Esophagus (tissue), 2 donors: ENCODE measurements around the gene PPM1G. TPM values are rescaled to one million over a fixed set of nuclear protein-coding genes. Genes with fewer than 3 reads are reported as not detected.
A peak's percentile ranks its signal among the peaks of the same experiment; 100 is the strongest.
"Not testable (repeated sequence)": the region's sequence is repeated elsewhere in the genome, so short reads cannot be mapped to it uniquely, and the experiment has no call there.

Experiments
- H3K27ac ChIP-seq, 2 donors: one replicate each; pipeline ENCODE4 v1.5.1; 2013; ENCODE audit warnings: low read depth in 2 of 2, mild to moderate bottlenecking in 2 of 2, inconsistent platforms in 1 of 2, low read length in 1 of 2, moderate library complexity in 1 of 2
- H3K27me3 ChIP-seq, 2 donors: one replicate each; pipeline ENCODE4 v1.6.1; 2013; ENCODE audit warnings: low read length in 2 of 2, control low read depth in 1 of 2, mild to moderate bottlenecking in 1 of 2; ENCODE audit not compliant: insufficient read depth in 2 of 2, control insufficient read depth in 1 of 2
- H3K36me3 ChIP-seq, 2 donors: one replicate each; pipeline ENCODE4 v1.6.1; 2013; ENCODE audit warnings: low read length in 1 of 2; ENCODE audit not compliant: control insufficient read depth in 2 of 2, insufficient read depth in 2 of 2
- H3K4me1 ChIP-seq, 2 donors: one replicate each; pipeline ENCODE4 v1.6.1; 2013; ENCODE audit warnings: low read length in 1 of 2; ENCODE audit not compliant: control insufficient read depth in 2 of 2, insufficient read depth in 2 of 2
- H3K4me3 ChIP-seq, 2 donors: one replicate each; pipeline ENCODE4 v1.5.1; 2013; ENCODE audit warnings: low read length in 2 of 2, mild to moderate bottlenecking in 2 of 2, low read depth in 1 of 2, moderate library complexity in 1 of 2
- H3K9me3 ChIP-seq, 2 donors: one replicate each; pipeline ENCODE4 v1.6.1; 2013; ENCODE audit warnings: mild to moderate bottlenecking in 2 of 2, low read depth in 1 of 2, low read length in 1 of 2, moderate library complexity in 1 of 2; ENCODE audit not compliant: control insufficient read depth in 2 of 2, insufficient read depth in 1 of 2
- WGBS, 2 donors: extraction: QIAGEN DNeasy Blood & Tissue Kit; methylation state at CpG; one replicate each; pipeline ENCODE4 v1.1.7; 2013; 5-methylcytosine and 5-hydroxymethylcytosine counted together
- polyA plus RNA-seq, 2 donors: library from polyadenylated mRNA; stranded (reverse); fragments of 200-250 nt; gene quantifications; one replicate each; pipeline ENCODE4 v1.2.3, GENCODE V29; 2013
- donor health status: healthy with polysubstance abuse.
- donor health status: Bipolar disorder and iron deficiency.

Gene PPM1G
- polyA plus RNA-seq, 2 donors, result 40.3 to 65.0 TPM

DNA sequence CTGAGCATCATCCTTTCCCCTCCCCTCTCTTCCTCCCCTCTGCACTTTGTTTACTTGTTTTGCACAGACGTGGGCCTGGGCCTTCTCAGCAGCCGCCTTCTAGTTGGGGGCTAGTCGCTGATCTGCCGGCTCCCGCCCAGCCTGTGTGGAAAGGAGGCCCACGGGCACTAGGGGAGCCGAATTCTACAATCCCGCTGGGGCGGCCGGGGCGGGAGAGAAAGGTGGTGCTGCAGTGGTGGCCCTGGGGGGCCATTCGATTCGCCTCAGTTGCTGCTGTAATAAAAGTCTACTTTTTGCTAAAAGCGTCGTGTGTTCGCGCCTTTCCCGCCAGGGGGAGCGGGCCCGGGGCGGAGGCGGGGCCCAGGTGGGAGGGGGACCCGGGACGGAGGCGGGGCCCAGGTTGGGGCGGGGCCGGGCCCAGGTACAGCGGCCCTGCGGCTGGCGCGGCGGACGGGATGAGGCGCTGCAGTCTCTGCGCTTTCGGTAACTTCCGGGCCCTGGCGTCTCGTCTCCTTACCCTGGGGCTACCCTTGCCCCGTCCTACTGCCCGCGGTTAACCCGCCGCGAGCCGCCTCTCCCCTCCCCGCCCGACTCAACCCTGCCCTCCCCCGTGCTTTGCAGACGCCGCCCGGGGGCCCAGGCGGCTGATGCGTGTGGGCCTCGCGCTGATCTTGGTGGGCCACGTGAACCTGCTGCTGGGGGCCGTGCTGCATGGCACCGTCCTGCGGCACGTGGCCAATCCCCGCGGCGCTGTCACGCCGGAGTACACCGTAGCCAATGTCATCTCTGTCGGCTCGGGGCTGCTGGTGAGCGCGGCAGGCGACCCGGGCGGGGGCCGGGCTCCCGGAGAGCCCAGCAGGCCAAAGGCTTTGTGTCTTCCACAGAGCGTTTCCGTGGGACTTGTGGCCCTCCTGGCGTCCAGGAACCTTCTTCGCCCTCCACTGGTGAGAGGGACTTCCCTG is 32.8 kb upstream of the PPM1G start, which contains the start of gene KRTCAP3:
Gene KRTCAP3, plus strand, starts transcription at position 424 of the 962 bp plus-strand sequence. Its CDS starts 32 bp downstream, at position 456.
- WGBS, 2 donors, result 31 to 34% methylated on average over 67 to 80 of the region's 80 CpGs
- Histone ChIP-seq H3K27me3 (no peaks in the 10 kb centered on the region), H3K4me3 (peak within 1 kb of the TSS; percentile 36 to 46), H3K27ac (peak within 1 kb of the TSS; percentile 30 to 75), H3K9me3 (no peaks in the 10 kb centered on the region), H3K36me3 (peaks cover 23 to 24% of the 10 kb centered on the region in 2 donors), H3K4me1 (peaks cover 0 to 15% of the 10 kb centered on the region in 2 donors)

DNA sequence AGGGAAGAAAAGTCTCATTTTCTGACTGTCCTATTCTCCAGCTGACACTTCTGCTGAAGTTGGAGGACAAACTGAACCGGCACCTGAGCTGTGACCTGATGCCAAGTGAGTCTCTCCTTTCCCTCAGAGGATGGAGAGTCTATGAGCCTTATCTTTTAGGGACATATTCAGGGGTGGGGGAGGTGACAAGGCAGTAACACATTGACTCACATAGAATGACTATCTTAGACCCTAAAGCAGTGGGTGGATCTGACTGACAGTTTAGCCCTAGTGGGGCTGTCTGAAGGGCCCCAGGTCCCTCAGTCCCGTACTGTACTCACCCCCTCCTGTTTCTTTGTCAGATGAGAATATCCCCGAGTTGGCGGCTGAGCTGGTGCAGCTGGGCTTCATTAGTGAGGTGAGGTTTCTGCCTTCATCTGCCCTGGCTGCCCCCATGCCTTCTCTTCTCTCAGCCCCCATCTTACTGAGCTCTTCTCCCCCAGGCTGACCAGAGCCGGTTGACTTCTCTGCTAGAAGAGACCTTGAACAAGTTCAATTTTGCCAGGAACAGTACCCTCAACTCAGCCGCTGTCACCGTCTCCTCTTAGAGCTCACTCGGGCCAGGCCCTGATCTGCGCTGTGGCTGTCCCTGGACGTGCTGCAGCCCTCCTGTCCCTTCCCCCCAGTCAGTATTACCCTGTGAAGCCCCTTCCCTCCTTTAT is 32.0 kb upstream of the PPM1G start:
- peaks cover 29 to 30% of the 10 kb centered on the region in 2 donors for H3K36me3 ChIP-seq
- H3K27ac ChIP-seq, result no peak overlapping the region
- no peak overlapping the region for H3K4me3 ChIP-seq
- 82% methylated on average over 10 of the region's 10 CpGs for WGBS, 2 donors
- H3K9me3 ChIP-seq, result no peaks in the 10 kb centered on the region
- no peaks in the 10 kb centered on the region for H3K27me3 ChIP-seq
- peaks cover 0 to 15% of the 10 kb centered on the region in 2 donors for H3K4me1 ChIP-seq

DNA sequence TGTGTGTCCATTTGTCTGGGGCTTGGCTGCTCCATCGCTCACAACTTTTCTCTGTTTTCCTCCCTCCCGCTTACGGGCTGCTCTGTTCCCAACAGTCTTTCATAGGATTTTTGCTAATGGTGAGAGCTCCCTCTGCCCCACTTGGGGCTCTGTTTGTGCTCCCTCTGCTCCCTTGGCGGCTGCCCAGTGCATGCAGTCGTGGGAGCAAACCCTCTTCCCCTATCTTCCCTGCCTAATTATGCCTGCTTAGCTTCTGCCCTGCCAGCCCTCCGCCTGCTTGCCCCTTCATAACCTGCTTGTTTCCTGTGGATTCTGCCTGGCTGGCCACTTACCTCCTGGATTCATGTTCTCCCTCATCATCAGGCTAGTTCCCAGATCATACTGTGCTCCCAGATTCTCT is 26.2 kb upstream of the PPM1G start:
- Histone ChIP-seq H3K36me3 (peaks cover 22 to 40% of the 10 kb centered on the region in 2 donors), H3K27ac (no peak overlapping the region), H3K27me3 (no peaks in the 10 kb centered on the region), H3K9me3 (no peaks in the 10 kb centered on the region), H3K4me3 (no peak overlapping the region), H3K4me1 (peaks cover 0 to under 1% of the 10 kb centered on the region in 2 donors)
- WGBS, 2 donors, result 90 to 94% methylated on average over 6 of the region's 6 CpGs

DNA sequence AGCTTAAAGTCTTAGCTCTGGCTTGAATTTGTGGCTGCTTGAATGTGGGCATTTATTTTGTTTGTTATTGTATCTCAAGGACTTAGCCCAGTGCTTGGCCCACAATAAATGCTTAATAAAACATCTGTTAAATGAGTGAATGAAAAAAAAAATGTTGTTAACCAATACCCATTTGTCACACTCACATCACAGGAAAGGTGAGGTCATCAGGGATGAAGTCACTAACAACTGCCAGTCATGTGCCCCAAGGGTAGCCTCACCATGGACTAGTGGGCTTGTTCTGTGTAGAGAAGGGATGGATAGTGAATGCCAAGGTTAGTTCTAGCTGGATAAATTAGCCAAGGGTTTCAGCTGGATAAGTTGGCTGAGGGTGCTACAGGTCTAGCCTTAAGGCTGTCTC is 22.0 kb upstream of the PPM1G start:
- Histone ChIP-seq H3K4me3 (no peak overlapping the region), H3K27me3 (no peaks in the 10 kb centered on the region), H3K27ac (no peak overlapping the region), H3K4me1 (peaks cover 0 to 2% of the 10 kb centered on the region in 2 donors), H3K36me3 (peaks cover 11 to 23% of the 10 kb centered on the region in 2 donors), H3K9me3 (no peaks in the 10 kb centered on the region)

DNA sequence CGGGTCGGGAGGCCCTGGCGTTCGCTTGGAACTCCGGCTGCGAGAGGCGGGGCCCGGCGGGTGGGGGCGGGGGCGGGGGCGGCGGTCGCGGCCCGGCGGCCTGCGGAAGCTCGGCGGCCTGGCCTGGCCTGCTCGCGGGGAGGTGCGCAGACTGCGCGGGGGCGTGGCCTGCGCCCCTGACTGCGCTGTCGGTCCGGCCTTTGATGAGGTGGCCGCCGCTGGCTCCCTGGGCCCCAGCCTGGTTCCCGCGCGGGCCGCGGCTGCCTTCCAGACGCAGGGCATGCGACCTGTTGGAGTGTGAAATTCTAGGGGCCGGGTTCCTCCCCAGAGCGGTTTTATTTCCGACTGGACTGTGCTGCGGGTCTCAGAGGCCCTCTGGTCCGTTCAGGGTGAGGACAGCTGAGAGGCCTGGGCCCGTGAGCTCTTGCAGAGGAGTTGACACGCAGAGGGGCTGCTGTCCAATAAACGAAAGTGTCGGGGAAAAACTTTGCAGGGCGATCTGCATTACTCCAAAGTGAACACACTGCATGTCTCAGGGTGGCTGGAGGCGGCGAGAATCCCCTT is 19.7 kb upstream of the PPM1G start:
- H3K27ac ChIP-seq, result peak overlapping the region; percentile 99 to 100
- H3K27me3 ChIP-seq, result no peaks in the 10 kb centered on the region
- peaks cover 0 to 2% of the 10 kb centered on the region in 2 donors for H3K4me1 ChIP-seq
- H3K4me3 ChIP-seq, result peak overlapping the region; percentile 78 to 90
- 1% methylated on average over 42 to 51 of the region's 51 CpGs for WGBS, 2 donors
- no peaks in the 10 kb centered on the region for H3K9me3 ChIP-seq
- H3K36me3 ChIP-seq, result peaks cover under 1 to 6% of the 10 kb centered on the region in 2 donors

DNA sequence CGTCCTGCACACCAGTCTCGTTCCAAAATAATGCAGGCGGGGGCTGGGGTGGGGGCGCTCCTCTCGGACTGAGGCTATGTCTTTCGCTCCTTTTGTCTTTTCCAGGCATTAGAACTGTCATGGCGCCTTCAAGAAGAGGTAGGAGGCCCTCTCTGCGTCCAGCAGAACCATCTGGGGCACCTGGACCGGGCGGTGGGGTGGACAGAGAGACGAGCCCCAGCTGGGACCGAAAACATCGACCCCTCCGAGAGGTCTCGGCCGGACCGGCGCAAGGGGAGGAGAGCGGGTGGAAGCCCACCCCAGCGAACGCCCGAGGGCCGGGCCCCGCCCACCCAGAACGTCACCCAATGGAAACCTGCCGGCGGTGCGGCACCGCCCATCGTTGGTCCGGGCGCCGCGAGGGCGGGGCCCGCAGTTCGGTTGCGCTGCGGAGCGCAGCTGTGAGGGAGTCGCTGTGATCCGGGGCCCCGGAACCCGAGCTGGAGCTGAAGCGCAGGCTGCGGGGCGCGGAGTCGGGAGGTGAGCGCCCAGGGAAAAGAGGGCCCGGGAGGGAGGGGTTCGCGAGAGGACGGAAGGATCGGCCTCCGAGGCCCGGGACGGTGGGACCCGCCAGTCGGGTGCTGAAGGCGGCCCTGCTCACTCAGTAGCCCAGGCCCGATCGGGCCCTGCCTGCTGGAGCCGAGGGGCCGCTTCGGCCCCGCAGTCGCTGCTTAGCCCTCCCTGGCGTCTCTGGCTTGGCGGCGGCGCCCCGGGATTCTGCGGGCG is 19.0 kb upstream of the PPM1G start, which contains the start of gene NRBP1:
Gene NRBP1, plus strand, starts transcription at position 419 of the 765 bp plus-strand sequence. CDS start 4,643 bp downstream, outside the sequence.
- H3K4me3 ChIP-seq, result peak within 1 kb of the TSS; percentile 78 to 90
- WGBS, 2 donors, result 0 to 1% methylated on average over 64 to 75 of the region's 75 CpGs
- no peaks in the 10 kb centered on the region for H3K27me3 ChIP-seq
- no peaks in the 10 kb centered on the region for H3K9me3 ChIP-seq
- H3K36me3 ChIP-seq, result peaks cover 0 to 4% of the 10 kb centered on the region in 2 donors
- H3K27ac ChIP-seq, result peak within 1 kb of the TSS; percentile 99 to 100
- H3K4me1 ChIP-seq, result peaks cover 0 to 2% of the 10 kb centered on the region in 2 donors

DNA sequence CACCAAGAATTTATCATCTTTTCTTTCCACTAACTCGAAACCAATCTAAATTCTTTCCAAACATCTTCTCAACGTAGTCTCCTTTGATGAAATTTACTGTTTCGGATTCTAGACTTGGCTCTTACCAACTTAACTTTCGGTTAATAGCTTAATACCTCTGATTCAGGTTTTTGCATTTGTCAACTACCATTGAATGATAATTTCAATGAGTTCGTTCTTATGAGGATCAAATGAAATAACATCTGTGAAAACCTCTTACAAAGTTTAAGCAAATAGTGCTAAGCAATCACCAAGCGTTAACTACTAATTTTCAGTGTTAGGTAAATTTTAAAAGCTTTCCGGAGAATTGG is 18.4 kb upstream of the PPM1G start:
- H3K27ac ChIP-seq, result peak overlapping the region; percentile 99 to 100
- 12 to 18% methylated on average over 7 of the region's 7 CpGs for WGBS, 2 donors

DNA sequence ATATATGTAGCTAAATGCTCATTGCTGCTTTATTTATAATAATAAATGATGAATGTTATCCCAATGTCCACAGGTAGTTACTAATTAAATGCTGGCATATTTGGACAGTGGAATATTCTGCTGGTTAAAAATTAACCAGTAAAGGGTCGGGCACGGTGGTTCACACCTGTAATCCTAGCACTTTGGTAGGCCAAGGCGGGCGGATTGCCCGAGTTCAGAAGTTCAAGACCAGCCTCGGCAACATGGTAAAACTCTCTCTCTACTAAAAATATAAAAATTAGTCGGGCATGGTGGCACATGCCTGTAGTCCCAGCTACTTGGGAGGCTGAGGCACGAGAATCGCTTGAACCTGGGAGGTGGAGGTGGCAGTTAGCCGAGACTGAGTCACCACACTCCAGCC is 15.6 kb upstream of the PPM1G start:
- 78 to 90% methylated on average over 10 of the region's 10 CpGs for WGBS, 2 donors
- not testable (repeated sequence) for H3K36me3 ChIP-seq, H3K4me1 ChIP-seq, H3K9me3 ChIP-seq, H3K27me3 ChIP-seq, H3K4me3 ChIP-seq, H3K27ac ChIP-seq

More for the DNA sequence above, 18.4 kb upstream of the PPM1G start:
- Histone ChIP-seq H3K9me3 (no peaks in the 10 kb centered on the region), H3K4me1 (peaks cover 0 to 2% of the 10 kb centered on the region in 2 donors), H3K36me3 (no peaks in the 10 kb centered on the region), H3K27me3 (no peaks in the 10 kb centered on the region), H3K4me3 (peak overlapping the region; percentile 78 to 90)

DNA sequence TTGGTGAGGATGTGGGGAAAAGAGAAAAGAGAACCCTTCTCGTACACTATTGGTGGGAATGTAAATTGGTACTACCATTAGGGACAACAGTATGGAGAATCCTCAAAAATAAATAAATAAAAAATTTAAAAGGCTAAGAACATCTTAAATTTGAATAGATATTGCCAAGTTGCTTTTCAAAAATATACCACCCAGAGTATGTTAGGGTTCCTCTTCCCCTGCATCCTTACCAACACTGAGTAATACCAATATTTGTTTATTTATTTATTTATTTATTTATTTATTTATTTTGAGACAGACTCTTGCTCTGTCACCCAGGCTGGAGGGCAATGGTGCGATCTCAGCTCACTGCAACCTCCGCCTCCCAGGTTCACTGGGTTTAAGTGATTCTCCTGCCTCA is 13.6 kb upstream of the PPM1G start:
- Histone ChIP-seq H3K36me3 (no peaks in the 10 kb centered on the region), H3K27ac (no peak overlapping the region), H3K27me3 (no peaks in the 10 kb centered on the region), H3K9me3 (no peaks in the 10 kb centered on the region), H3K4me1 (no peaks in the 10 kb centered on the region), H3K4me3 (no peak overlapping the region)
- WGBS, 2 donors, result 95 to 96% methylated on average over 3 of the region's 3 CpGs
